HEK293 (cell line): Measurements from ENCODE around the gene TDRD3.

Source experiments
- CTCF ChIA-PET: fragments of 350-600 bp; formaldehyde crosslinking; extraction: SDS; loops from one replicate; lab custom pipeline; 2021; ENCODE audit warnings: antibody characterized with exemption; lab: Yijun Ruan, JAX
- POLR2A ChIA-PET: fragments of 300-600 bp; formaldehyde crosslinking; extraction: SDS; loops from one replicate; lab custom pipeline; 2020; ENCODE audit warnings: antibody characterized with exemption, inconsistent platforms; lab: Yijun Ruan, JAX
- H3K27ac ChIP-seq: fragments of 200-500 bp; sonication (Bioruptor generic); 2 replicates; pipeline ENCODE4 v1.5.1; 2014; ENCODE audit warnings: low read depth, low read length, control low read depth, inconsistent platforms; ENCODE audit errors: extremely low read depth
- H3K36me3 ChIP-seq, 2 experiments: fragments of 200-500 bp in 1 of 2; sonication (Bioruptor generic) in 1 of 2; 1 replicate in 1 of 2; 2 replicates in 1 of 2; pipeline ENCODE4 v1.5.1; 2014 to 2017; ENCODE audit warnings: inconsistent platforms in 2 of 2, low read length in 2 of 2; ENCODE audit not compliant: control insufficient read depth in 2 of 2, insufficient read depth in 1 of 2
- H3K4me1 ChIP-seq: fragments of 200-500 bp; sonication (Bioruptor generic); 2 replicates; pipeline ENCODE4 v1.5.1; 2014; ENCODE audit warnings: mild to moderate bottlenecking, low read length, inconsistent platforms; ENCODE audit not compliant: control insufficient read depth, insufficient read depth
- H3K4me3 ChIP-seq: 2 replicates; pipeline ENCODE4 v1.5.1; 2011; ENCODE audit warnings: low read depth, mild to moderate bottlenecking, control low read depth, low read length, moderate library complexity
- H3K9me3 ChIP-seq: fragments of 200-500 bp; sonication (Bioruptor generic); 2 replicates; pipeline ENCODE4 v1.5.1; 2014; ENCODE audit warnings: low read depth, low read length, inconsistent platforms; ENCODE audit not compliant: control insufficient read depth, insufficient read depth
- EGR2 ChIP-seq: fragments of 450-650 bp; formaldehyde crosslinking; IDR thresholded peaks from 2 replicates; pipeline ENCODE4 v1.5.1; 2016; ENCODE audit warnings: low read depth, missing biosample characterization, missing genetic modification characterization
- GFI1B ChIP-seq: fragments of 450-650 bp; formaldehyde crosslinking; IDR thresholded peaks from 2 replicates; pipeline ENCODE4 v1.5.1; 2016; ENCODE audit warnings: missing biosample characterization, missing genetic modification characterization
- GLI2 ChIP-seq: fragments of 450-650 bp; formaldehyde crosslinking; IDR thresholded peaks from 2 replicates; pipeline ENCODE4; 2017; ENCODE audit warnings: missing biosample characterization, missing genetic modification characterization, low read depth, borderline replicate concordance
- HOXA7 ChIP-seq: sonication (generic); formaldehyde crosslinking; IDR thresholded peaks from 2 replicates; pipeline ENCODE4 v1.8.1; 2022; ENCODE audit warnings: missing genetic modification reagents, borderline replicate concordance
- KLF16 ChIP-seq: fragments of 450-650 bp; formaldehyde crosslinking; IDR thresholded peaks from 2 replicates; pipeline ENCODE4 v1.5.1; 2017; ENCODE audit warnings: missing biosample characterization, missing genetic modification characterization
- MEIS1 ChIP-seq: sonication (generic); formaldehyde crosslinking; IDR thresholded peaks from 2 replicates; pipeline ENCODE4 v1.8.1; 2022; ENCODE audit warnings: missing genetic modification reagents, mild to moderate bottlenecking, borderline replicate concordance
- TCF7L2 ChIP-seq: IDR thresholded peaks from 2 replicates; pipeline ENCODE4 v1.6.1; 2011; ENCODE audit warnings: low read depth, mild to moderate bottlenecking, inconsistent platforms, low read length, moderate library complexity, borderline replicate concordance
- YY1 ChIP-seq: fragments of 450-650 bp; formaldehyde crosslinking; IDR thresholded peaks from 2 replicates; pipeline ENCODE4 v1.5.1; 2018; ENCODE audit warnings: missing biosample characterization, missing genetic modification characterization
- ZBTB17 ChIP-seq: fragments of 450-650 bp; formaldehyde crosslinking; IDR thresholded peaks from 2 replicates; pipeline ENCODE4 v1.5.1; 2016; ENCODE audit warnings: missing biosample characterization, missing genetic modification characterization
- ZBTB48 ChIP-seq: fragments of 450-650 bp; formaldehyde crosslinking; IDR thresholded peaks from 2 replicates; pipeline ENCODE4 v1.5.1; 2016; ENCODE audit warnings: missing biosample characterization, missing genetic modification characterization
- ZFHX2 ChIP-seq: fragments of 450-650 bp; formaldehyde crosslinking; conservative IDR thresholded peaks from 2 replicates; pipeline ENCODE4 v1.5.1; 2016; ENCODE audit warnings: missing biosample characterization, missing genetic modification characterization
- ZNF155 ChIP-seq: fragments of 450-650 bp; formaldehyde crosslinking; IDR thresholded peaks from 2 replicates; pipeline ENCODE4 v1.5.1; 2016; ENCODE audit warnings: missing biosample characterization, missing genetic modification characterization
- ZNF16 ChIP-seq: fragments of 450-650 bp; formaldehyde crosslinking; IDR thresholded peaks from 2 replicates; pipeline ENCODE4 v1.5.1; 2016; ENCODE audit warnings: low read depth, missing biosample characterization, missing genetic modification characterization
- ZNF211 ChIP-seq: fragments of 450-650 bp; formaldehyde crosslinking; IDR thresholded peaks from 2 replicates; pipeline ENCODE4 v1.5.1; 2016; ENCODE audit warnings: low read depth, missing biosample characterization, missing genetic modification characterization
- ZNF214 ChIP-seq: fragments of 450-650 bp; formaldehyde crosslinking; IDR thresholded peaks from 2 replicates; pipeline ENCODE4 v1.5.1; 2017; ENCODE audit warnings: missing biosample characterization, mild to moderate bottlenecking, missing genetic modification characterization, borderline replicate concordance
- ZNF221 ChIP-seq: fragments of 450-650 bp; formaldehyde crosslinking; IDR thresholded peaks from 2 replicates; pipeline ENCODE4 v1.5.1; 2017; ENCODE audit warnings: missing biosample characterization, missing genetic modification characterization, borderline replicate concordance
- ZNF23 ChIP-seq: fragments of 450-650 bp; formaldehyde crosslinking; IDR thresholded peaks from 2 replicates; pipeline ENCODE4 v1.5.1; 2016; ENCODE audit warnings: missing biosample characterization, missing genetic modification characterization, borderline replicate concordance
- ZNF24 ChIP-seq: fragments of 450-650 bp; formaldehyde crosslinking; IDR thresholded peaks from 2 replicates; pipeline ENCODE4 v1.5.1; 2016; ENCODE audit warnings: missing biosample characterization, missing genetic modification characterization
- ZNF394 ChIP-seq: fragments of 450-650 bp; formaldehyde crosslinking; IDR thresholded peaks from 2 replicates; pipeline ENCODE4 v1.5.1; 2016; ENCODE audit warnings: missing biosample characterization, missing genetic modification characterization, mild to moderate bottlenecking, moderate library complexity, borderline replicate concordance
- ZNF549 ChIP-seq: fragments of 450-650 bp; IDR thresholded peaks from 2 replicates; pipeline ENCODE4 v1.5.1; 2018; ENCODE audit warnings: missing biosample characterization, missing genetic modification characterization, mild to moderate bottlenecking, inconsistent platforms, moderate library complexity
- ZNF585B ChIP-seq: fragments of 450-650 bp; formaldehyde crosslinking; IDR thresholded peaks from 2 replicates; pipeline ENCODE4 v1.5.1; 2016; ENCODE audit warnings: missing biosample characterization, missing genetic modification characterization
- ZNF624 ChIP-seq: fragments of 450-650 bp; formaldehyde crosslinking; IDR thresholded peaks from 2 replicates; pipeline ENCODE4 v1.5.1; 2017; ENCODE audit warnings: missing biosample characterization, missing genetic modification characterization
- ZNF626 ChIP-seq: fragments of 450-650 bp; sonication (Bioruptor Pico); formaldehyde crosslinking; IDR thresholded peaks from 2 replicates; pipeline ENCODE4 v1.5.1; 2018; ENCODE audit warnings: missing biosample characterization, missing genetic modification characterization, inconsistent platforms
- ZNF658 ChIP-seq: fragments of 450-650 bp; formaldehyde crosslinking; IDR thresholded peaks from 2 replicates; pipeline ENCODE4; 2016; ENCODE audit warnings: missing biosample characterization, missing genetic modification characterization
- ZSCAN16 ChIP-seq: fragments of 450-650 bp; formaldehyde crosslinking; IDR thresholded peaks from 2 replicates; pipeline ENCODE4 v1.5.1; 2016; ENCODE audit warnings: missing biosample characterization, missing genetic modification characterization
- TF ChIP-seq, protein P1 (sequence below): fragments of 450-650 bp; formaldehyde crosslinking; IDR thresholded peaks from 2 replicates; pipeline ENCODE4 v1.5.1; 2016; ENCODE audit warnings: missing biosample characterization, missing genetic modification characterization
- TF ChIP-seq, protein P2 (sequence below): fragments of 450-650 bp; formaldehyde crosslinking; IDR thresholded peaks from 2 replicates; pipeline ENCODE4 v1.5.1; 2017; ENCODE audit warnings: missing biosample characterization, missing genetic modification characterization
- TF ChIP-seq, protein P3 (sequence below): fragments of 450-650 bp; formaldehyde crosslinking; IDR thresholded peaks from 2 replicates; pipeline ENCODE4 v1.5.1; 2016; ENCODE audit warnings: missing biosample characterization, missing genetic modification characterization
- TF ChIP-seq, protein P4 (sequence below): fragments of 450-650 bp; formaldehyde crosslinking; IDR thresholded peaks from 2 replicates; pipeline ENCODE4 v1.5.1; 2016; ENCODE audit warnings: missing biosample characterization, missing genetic modification characterization

TDRD3 gene

DNA sequence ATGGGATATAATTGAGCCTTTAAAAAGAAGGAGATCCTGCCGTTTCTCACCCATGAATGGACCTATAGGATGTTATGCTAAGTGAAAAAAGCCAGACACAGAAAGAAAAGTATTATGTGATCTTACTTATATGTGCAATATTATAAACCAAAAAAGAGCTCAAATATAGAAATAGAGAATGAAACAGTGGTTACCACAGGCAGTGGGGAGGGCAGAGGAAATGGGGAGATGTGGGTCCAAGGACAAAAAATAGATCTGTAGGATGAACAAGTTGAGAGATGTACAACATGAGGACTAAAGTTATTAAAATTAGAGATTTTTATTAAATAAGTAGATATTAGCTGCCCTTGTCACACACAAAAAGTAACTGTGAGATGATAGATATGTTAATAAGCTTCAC is 29.1 kb downstream of the TDRD3 start:
- POLR2A ChIA-PET: no interaction called here
- no peak overlapping the region for H3K4me3 ChIP-seq
- TF ChIP-seq ZNF585B (tag by site-specific recombination) (no peak), ZBTB17 (tag by site-specific recombination) (no peak), HOXA7 (CRISPR knock-in tag) (no peak), GFI1B (tag by site-specific recombination) (no peak), TCF7L2 (no peak), ZNF549 (no peak), ZBTB48 (tag by site-specific recombination) (no peak), MEIS1 (no peak), ZNF214 (tag by site-specific recombination) (no peak), GLI2 (tag by site-specific recombination) (no peak), ZSCAN16 (tag by site-specific recombination) (no peak), ZFHX2 (tag by site-specific recombination) (no peak), ZNF626 (tag by site-specific recombination) (no peak), YY1 (no peak), ZNF155 (tag by site-specific recombination) (no peak), ZNF624 (tag by site-specific recombination) (no peak)
- TF ChIP-seq, protein P1, sequence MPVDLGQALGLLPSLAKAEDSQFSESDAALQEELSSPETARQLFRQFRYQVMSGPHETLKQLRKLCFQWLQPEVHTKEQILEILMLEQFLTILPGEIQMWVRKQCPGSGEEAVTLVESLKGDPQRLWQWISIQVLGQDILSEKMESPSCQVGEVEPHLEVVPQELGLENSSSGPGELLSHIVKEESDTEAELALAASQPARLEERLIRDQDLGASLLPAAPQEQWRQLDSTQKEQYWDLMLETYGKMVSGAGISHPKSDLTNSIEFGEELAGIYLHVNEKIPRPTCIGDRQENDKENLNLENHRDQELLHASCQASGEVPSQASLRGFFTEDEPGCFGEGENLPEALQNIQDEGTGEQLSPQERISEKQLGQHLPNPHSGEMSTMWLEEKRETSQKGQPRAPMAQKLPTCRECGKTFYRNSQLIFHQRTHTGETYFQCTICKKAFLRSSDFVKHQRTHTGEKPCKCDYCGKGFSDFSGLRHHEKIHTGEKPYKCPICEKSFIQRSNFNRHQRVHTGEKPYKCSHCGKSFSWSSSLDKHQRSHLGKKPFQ (tag by site-specific recombination): no peak
- TF ChIP-seq, protein P2, sequence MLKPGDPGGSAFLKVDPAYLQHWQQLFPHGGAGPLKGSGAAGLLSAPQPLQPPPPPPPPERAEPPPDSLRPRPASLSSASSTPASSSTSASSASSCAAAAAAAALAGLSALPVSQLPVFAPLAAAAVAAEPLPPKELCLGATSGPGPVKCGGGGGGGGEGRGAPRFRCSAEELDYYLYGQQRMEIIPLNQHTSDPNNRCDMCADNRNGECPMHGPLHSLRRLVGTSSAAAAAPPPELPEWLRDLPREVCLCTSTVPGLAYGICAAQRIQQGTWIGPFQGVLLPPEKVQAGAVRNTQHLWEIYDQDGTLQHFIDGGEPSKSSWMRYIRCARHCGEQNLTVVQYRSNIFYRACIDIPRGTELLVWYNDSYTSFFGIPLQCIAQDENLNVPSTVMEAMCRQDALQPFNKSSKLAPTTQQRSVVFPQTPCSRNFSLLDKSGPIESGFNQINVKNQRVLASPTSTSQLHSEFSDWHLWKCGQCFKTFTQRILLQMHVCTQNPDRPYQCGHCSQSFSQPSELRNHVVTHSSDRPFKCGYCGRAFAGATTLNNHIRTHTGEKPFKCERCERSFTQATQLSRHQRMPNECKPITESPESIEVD (tag by site-specific recombination): no peak
- TF ChIP-seq, all 188 proteins: peak for 0
- no peaks in the 10 kb centered on the region for H3K9me3 ChIP-seq
- no peaks in the 10 kb centered on the region for H3K36me3 ChIP-seq
- no peak overlapping the region for H3K27ac ChIP-seq
- CTCF ChIA-PET: no interaction called here
- H3K4me1 ChIP-seq: no peaks in the 10 kb centered on the region

DNA sequence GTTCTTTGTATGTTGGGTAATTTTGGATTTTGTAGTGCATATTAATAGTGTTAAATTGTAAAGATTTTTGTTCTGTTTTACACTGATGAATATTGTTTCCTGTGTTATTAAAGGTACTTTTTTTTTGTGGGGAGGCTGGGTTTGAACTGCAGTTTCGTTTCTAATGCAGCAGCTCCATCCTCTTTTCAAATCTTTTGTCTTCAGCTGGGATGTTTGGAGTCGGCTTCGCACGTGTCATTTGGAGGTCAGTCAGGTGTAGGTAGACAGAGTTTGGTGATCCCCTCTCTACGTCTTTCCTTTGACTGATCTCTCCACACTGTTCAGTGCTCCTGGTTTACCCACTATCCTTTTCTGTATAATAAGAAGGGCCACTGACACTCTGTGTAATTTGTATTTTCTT is 30.3 kb downstream of the TDRD3 start:
- no peak overlapping the region for H3K27ac ChIP-seq
- CTCF ChIA-PET: interaction anchor here (0.5 kb wide), 1 partner anchor 211 kb away, joined by 3 read pairs; no protein-coding TSS in a partner anchor
- TF ChIP-seq ZNF394 (tag by site-specific recombination): no peak
- TF ChIP-seq, protein P3, sequence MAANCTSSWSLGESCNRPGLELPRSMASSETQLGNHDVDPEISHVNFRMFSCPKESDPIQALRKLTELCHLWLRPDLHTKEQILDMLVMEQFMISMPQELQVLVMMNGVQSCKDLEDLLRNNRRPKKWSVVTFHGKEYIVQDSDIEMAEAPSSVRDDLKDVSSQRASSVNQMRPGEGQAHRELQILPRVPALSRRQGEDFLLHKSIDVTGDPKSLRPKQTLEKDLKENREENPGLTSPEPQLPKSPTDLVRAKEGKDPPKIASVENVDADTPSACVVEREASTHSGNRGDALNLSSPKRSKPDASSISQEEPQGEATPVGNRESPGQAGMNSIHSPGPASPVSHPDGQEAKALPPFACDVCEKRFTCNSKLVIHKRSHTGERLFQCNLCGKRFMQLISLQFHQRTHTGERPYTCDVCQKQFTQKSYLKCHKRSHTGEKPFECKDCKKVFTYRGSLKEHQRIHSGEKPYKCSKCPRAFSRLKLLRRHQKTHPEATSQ (tag by site-specific recombination): no peak
- TF ChIP-seq EGR2 (tag by site-specific recombination): no peak
- no peak for TF ChIP-seq ZNF23 (tag by site-specific recombination)
- TF ChIP-seq ZNF221 (tag by site-specific recombination): no peak
- no peak for TF ChIP-seq ZNF16 (tag by site-specific recombination)
- TF ChIP-seq KLF16 (tag by site-specific recombination): no peak
- no peak for TF ChIP-seq ZNF24 (tag by site-specific recombination)
- no peak for TF ChIP-seq ZNF658 (tag by site-specific recombination)
- no peak for TF ChIP-seq ZNF211 (tag by site-specific recombination)
- TF ChIP-seq, protein P4, sequence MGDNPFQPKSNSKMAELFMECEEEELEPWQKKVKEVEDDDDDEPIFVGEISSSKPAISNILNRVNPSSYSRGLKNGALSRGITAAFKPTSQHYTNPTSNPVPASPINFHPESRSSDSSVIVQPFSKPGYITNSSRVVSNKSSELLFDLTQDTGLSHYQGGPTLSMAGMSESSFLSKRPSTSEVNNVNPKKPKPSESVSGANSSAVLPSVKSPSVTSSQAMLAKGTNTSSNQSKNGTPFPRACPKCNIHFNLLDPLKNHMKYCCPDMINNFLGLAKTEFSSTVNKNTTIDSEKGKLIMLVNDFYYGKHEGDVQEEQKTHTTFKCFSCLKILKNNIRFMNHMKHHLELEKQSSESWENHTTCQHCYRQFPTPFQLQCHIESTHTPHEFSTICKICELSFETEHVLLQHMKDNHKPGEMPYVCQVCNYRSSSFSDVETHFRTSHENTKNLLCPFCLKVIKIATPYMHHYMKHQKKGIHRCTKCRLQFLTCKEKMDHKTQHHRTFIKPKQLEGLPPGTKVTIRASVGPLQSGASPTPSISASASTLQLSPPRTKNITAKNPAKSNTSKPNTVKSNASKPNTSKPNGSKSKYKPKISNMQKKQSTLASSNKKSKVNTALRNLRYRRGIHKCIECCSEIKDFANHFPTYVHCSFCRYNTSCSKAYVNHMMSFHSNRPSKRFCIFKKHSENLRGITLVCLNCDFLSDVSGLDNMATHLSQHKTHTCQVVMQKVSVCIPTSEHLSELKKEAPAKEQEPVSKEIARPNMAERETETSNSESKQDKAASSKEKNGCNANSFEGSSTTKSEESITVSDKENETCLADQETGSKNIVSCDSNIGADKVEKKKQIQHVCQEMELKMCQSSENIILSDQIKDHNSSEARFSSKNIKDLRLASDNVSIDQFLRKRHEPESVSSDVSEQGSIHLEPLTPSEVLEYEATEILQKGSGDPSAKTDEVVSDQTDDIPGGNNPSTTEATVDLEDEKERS (tag by site-specific recombination): no peak
- TF ChIP-seq, protein P2 (tag by site-specific recombination): no peak

More for the DNA sequence above, 30.3 kb downstream of the TDRD3 start:
- POLR2A ChIA-PET: no interaction called here
- H3K4me1 ChIP-seq: no peaks in the 10 kb centered on the region
- H3K4me3 ChIP-seq: no peak overlapping the region
- no peaks in the 10 kb centered on the region for H3K9me3 ChIP-seq
- H3K36me3 ChIP-seq: no peaks in the 10 kb centered on the region
